ENCODE data around the gene PLEKHF1. TPM values are rescaled to one million over a fixed set of nuclear protein-coding genes. Genes with fewer than 3 reads are reported as not detected.
A peak's percentile ranks its signal among the peaks of the same experiment; 100 is the strongest.

Gene PLEKHF1
- polyA plus RNA-seq, 3 donors = 0.11 to 0.29 (median 0.26) TPM

- Mint-ChIP-seq H3K4me3 (no peak overlapping the region), H3K9me3 (no peaks in the 10 kb centered on the region), H3K4me1 (peaks cover 9% of the 10 kb centered on the region), H3K27me3 (ENCODE audit: low read depth in 3 of 3) (peaks cover 5 to 8% (median 7%) of the 10 kb centered on the region in 3 donors), H3K27ac (no peak overlapping the region), H3K36me3 (no peaks in the 10 kb centered on the region)
- H3K9me3 ChIP-seq (replicated peaks in 1 of 2; ENCODE audit: control insufficient read depth in 1 of 2, insufficient read depth in 1 of 2, low read length in 2 of 2) = no peaks in the 10 kb centered on the region
- no peak overlapping the region for H2AFZ ChIP-seq (ENCODE audit: insufficient read depth, low read depth, low read length, poor library complexity, severe bottlenecking)
- no peaks in the 10 kb centered on the region for H3K79me2 ChIP-seq (ENCODE audit: insufficient read depth, low read length)
- WGBS (ENCODE audit: insufficient coverage) = 100% methylated on average over 3 of the region's 6 CpGs
- no peak for DNase-seq
- intact Hi-C loops (cut with micrococcal nuclease) = no loop called here
- no peaks in the 10 kb centered on the region for H3K36me3 ChIP-seq (replicated peaks in 1 of 2; ENCODE audit: control insufficient read depth in 1 of 2, insufficient read depth in 2 of 2, low read length in 2 of 2)
- no peak overlapping the region for H3K27ac ChIP-seq (ENCODE audit: low read depth in 1 of 2, low read length in 2 of 2)
- H4K20me1 ChIP-seq (ENCODE audit: insufficient read depth, low read length) = no peaks in the 10 kb centered on the region
- H3K4me3 ChIP-seq (replicated peaks in 1 of 3; ENCODE audit: low read depth in 2 of 3, low read length in 3 of 3) = no peak overlapping the region
- TF ChIP-seq CTCF (IDR thresholded peaks at IDR 0.05) = no peak
- H3K4me1 ChIP-seq (ENCODE audit: control insufficient read depth in 1 of 2, insufficient read depth in 2 of 2, low read length in 2 of 2) = peaks cover 0 to 3% of the 10 kb centered on the region in 2 donors
- no peak overlapping the region for H3K4me2 ChIP-seq (replicated peaks; ENCODE audit: extremely low read depth, low read length, poor library complexity, severe bottlenecking)
- no peaks in the 10 kb centered on the region for H3K27me3 ChIP-seq (ENCODE audit: control insufficient read depth in 2 of 2, insufficient read depth in 2 of 2, low read length in 2 of 2)
- no peak overlapping the region for H3K9ac ChIP-seq (ENCODE audit: insufficient read depth, low read length, poor library complexity, severe bottlenecking)
These were observed 21.1 kb upstream of the PLEKHF1 start for GRCh38 chr19:29644210-29644609.

DNA sequence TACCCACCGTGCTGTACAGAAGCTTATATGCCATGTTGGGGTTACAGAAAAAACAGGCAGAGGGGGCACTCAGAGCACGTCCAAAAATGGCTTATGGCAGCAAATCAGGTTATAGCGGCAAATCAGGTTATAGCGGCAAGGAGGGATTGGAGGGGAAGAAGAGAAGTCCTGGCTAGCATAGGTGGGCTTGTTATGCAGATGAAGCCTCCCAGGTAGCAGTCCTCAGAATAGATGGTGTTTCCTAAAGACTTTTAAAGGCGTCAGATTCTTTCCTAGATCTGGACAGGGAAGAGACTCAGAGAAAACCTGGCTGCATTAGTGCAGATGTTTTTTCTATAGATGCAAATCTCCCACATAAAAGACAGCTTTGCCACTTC, 19.8 kb upstream of the PLEKHF1 start:
- no peak for DNase-seq
- 57% methylated on average over 4 of the region's 5 CpGs for WGBS (ENCODE audit: insufficient coverage)
- H3K27ac Mint-ChIP-seq = no peak overlapping the region
- Histone ChIP-seq H3K9me3 (replicated peaks in 1 of 2; ENCODE audit: control insufficient read depth in 1 of 2, insufficient read depth in 1 of 2, low read length in 2 of 2) (no peaks in the 10 kb centered on the region), H2AFZ (ENCODE audit: insufficient read depth, low read depth, low read length, poor library complexity, severe bottlenecking) (peak overlapping the region; percentile 42), H3K4me1 (ENCODE audit: control insufficient read depth in 1 of 2, insufficient read depth in 2 of 2, low read length in 2 of 2) (peaks cover 0 to 3% of the 10 kb centered on the region in 2 donors), H3K4me2 (replicated peaks; ENCODE audit: extremely low read depth, low read length, poor library complexity, severe bottlenecking) (no peak overlapping the region), H3K36me3 (replicated peaks in 1 of 2; ENCODE audit: control insufficient read depth in 1 of 2, insufficient read depth in 2 of 2, low read length in 2 of 2) (no peaks in the 10 kb centered on the region), H4K20me1 (ENCODE audit: insufficient read depth, low read length) (no peaks in the 10 kb centered on the region), H3K9ac (ENCODE audit: insufficient read depth, low read length, poor library complexity, severe bottlenecking) (no peak overlapping the region), H3K27me3 (ENCODE audit: control insufficient read depth in 2 of 2, insufficient read depth in 2 of 2, low read length in 2 of 2) (no peaks in the 10 kb centered on the region), H3K27ac (ENCODE audit: low read depth in 1 of 2, low read length in 2 of 2) (no peak overlapping the region), H3K79me2 (ENCODE audit: insufficient read depth, low read length) (no peaks in the 10 kb centered on the region), H3K4me3 (replicated peaks in 1 of 3; ENCODE audit: low read depth in 2 of 3, low read length in 3 of 3) (no peak overlapping the region)
- no peaks in the 10 kb centered on the region for H3K9me3 Mint-ChIP-seq
- intact Hi-C loops (cut with micrococcal nuclease) = no loop called here
- TF ChIP-seq CTCF (IDR thresholded peaks at IDR 0.05) = no peak
- no peaks in the 10 kb centered on the region for H3K36me3 Mint-ChIP-seq
- peaks cover 9% of the 10 kb centered on the region for H3K4me1 Mint-ChIP-seq
- H3K27me3 Mint-ChIP-seq (ENCODE audit: low read depth in 3 of 3) = peaks cover 5 to 7% (median 7%) of the 10 kb centered on the region in 3 donors
- no peak overlapping the region for H3K4me3 Mint-ChIP-seq
